Astrocyte of the hippocampus (primary cell): ENCODE data around the gene STK33.
A peak's percentile ranks its signal among the peaks of the same experiment; 100 is the strongest.
"Not testable (repeated sequence)": the region's sequence is repeated elsewhere in the genome, so short reads cannot be mapped to it uniquely, and the experiment has no call there.

Source experiments
- DNase-seq: peaks from one replicate; pipeline ENCODE4 v3.0.0; 2011; ENCODE audit warnings: low read depth, low spot score

The STK33 gene

DNA sequence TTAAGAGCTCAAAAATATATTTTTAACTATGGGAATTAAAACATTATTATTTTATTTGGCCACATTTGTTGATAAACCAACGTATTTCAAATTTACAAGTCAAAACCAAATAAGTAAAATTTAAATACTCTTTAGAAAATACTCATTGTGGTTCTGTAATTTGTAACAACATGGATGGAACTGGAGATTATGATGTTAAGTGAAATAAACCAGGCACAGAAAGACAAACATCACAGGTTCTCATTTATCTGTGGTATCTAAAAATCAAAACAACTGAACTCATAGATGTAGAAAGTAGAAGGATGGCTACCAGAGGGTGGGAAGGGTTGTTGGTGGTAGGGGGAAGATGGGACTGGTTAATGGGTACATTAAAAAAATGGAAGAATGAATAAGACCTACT, 50.8 kb downstream of the STK33 start:
- DNase-seq, result no peak

DNA sequence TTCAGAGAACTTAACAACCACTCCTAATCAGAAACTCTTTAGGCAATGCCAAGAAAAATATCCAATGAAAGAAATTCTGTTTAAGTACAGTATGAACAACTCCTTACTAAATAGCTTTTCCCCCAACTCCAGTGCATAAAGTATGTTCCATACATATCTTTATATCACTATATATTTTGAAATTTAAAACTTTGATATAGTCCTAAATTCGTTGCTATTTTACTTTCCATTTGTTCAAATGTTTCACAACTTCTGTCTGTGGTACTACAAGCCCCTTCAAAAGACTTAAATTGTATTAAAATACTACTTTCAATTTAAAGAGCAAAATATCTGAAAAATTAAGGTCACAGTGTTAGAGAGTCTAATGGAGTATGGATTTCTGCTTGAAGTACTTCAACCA, 52.6 kb downstream of the STK33 start:
- DNase-seq, result no peak

GRCh38 chr11:8533332-8533731, 60.7 kb downstream of the STK33 start:
- DNase-seq, result no peak

DNA sequence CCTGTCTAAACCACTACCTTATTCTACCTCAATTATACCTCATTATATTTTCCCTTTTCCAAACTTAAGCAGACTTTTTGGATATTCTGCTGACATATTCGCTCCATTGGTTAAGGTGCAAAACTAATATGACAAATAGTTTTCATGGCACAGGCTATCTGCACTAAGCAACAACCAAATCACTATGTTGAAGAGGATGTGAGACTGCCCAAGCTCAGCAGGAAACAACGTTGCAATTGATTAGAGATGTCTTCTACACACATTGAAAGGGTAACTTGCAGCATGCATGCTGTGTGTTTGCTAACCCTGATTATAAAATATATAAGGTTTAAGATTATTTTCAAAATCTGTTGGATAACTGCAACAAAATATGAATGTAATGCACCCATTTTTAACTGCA, 61.6 kb downstream of the STK33 start:
- no peak for DNase-seq

DNA sequence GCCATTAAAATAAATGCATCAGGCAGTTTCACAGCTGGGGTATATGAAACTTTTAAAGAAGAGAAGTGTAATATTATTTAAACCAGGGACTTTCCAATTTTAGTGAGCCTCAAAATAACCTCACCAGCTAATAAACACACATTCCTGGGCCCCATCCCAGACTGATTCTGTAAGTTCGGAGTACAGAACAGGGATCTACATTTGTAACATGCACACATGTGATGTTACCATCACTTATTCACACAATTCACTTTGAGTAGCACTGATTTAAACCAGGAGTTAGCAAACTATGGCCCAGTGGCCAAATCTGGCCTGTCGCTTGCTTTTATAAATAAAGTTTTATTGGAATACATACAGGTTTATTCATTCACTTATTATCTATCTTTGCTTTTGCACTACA, 62.0 kb downstream of the STK33 start:
- no peak for DNase-seq

DNA sequence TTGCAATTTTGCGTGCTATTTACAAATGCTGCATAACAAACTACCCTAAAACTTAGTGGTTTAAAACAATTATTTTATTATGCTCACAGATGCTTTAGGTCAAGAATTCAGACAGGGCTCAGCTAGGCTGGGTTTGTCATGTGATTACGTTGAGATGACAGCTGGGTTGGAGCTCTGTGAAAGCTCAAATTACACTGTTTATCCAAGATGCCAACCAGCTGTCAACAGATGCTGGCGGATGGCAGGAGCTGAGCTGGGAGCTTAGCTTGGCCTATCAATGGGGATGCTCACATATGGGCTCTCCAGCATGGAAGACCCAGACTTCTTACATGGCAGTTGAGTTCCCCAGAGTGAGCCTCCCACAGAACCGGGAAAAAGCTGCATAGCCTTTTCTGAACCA, 62.7 kb downstream of the STK33 start:
- no peak for DNase-seq

- DNase-seq, result peak; percentile 20
These were observed 66.1 kb downstream of the STK33 start for GRCh38 chr11:8527939-8528338.

GRCh38 chr11:8523396-8523795, 70.6 kb downstream of the STK33 start:
- no peak for DNase-seq

DNA sequence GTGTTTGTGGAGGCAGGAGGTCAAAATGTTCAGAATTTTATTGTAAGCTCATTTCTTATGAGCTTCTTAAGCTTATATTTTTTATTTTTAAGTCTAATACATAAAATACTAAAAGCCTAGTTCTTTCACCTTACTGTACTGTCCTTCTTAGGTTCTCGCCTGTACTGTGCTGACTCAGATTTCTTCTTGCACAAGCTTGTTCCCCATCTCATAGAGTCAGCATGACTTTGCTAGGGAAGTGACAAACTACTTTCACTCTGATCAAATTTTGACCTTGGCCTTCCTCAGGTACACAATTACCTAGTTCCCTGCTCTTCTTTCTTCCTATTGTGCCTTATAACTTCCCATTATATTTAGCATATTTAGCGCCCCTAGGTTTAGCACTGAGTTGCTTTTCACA, 81.5 kb downstream of the STK33 start:
- no peak for DNase-seq

DNA sequence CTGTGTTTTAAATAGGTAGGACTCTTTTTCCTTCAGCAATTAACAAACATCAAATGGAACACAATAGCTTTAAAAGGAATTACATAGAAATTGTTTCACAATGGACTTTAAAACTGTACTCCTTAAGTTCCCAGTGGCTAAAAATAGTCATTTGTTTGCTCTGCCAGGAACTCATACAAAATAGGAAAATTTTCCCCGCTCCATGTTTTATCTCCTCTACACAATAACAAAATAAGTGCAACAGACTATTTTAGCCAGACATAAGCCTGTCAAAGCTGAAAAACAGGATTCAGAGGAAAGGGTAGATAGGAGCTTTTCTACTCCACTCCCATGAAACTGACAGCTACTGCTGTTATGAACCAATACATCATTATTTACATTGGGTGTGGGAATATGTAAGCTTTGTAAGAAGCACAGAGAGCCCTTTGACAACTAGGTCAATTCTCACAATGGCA, 90.1 kb downstream of the STK33 start:
- DNase-seq, result no peak

GRCh38 chr11:8501836-8502235, 92.2 kb downstream of the STK33 start:
- peak; percentile 6 for DNase-seq

GRCh38 chr11:8488395-8488794, 105.6 kb downstream of the STK33 start:
- DNase-seq, result no peak

- no peak for DNase-seq
These were observed 106.8 kb downstream of the STK33 start for GRCh38 chr11:8487261-8487660.

DNA sequence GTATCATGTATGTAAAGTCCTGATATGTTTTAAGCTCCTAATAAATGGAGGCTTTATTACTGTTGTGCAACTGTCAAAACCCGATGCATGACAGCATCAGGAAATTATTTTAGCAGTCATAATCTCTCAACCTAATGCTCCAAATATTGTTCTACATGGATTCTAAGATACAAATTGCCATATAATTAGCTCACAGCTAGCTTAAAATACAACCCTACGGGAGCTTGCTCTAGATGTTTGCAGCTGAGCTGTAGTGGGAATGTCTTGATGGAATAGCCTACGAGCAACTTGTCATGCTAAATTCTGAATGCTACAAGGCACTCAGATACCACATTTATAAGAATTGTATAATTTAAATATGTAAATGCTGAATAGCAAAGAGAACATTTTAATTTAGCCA, 109.8 kb downstream of the STK33 start:
- no peak for DNase-seq

DNA sequence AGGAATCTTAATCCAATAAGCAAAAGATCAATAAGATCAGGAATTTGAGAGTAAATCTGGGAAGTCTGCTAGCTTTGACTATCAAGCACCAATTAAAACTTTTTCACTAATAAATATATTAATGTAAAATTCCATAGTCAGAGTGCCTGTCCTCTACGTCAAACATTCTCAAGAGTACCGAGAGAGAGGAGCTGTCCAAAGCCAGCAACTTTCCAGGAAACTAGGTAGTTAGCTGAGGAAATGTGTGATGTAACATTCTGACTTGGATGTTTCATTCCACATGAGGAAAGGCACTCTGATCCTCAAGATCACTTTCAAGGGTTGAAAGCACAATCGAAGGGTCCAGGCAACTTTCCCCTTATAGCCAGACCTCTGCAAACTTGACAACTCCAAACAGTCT, 113.2 kb downstream of the STK33 start:
- DNase-seq, result no peak

GRCh38 chr11:8477680-8478079, 116.3 kb downstream of the STK33 start:
- no peak for DNase-seq

- DNase-seq, result no peak
These were observed 116.9 kb downstream of the STK33 start for GRCh38 chr11:8477151-8477550.

DNA sequence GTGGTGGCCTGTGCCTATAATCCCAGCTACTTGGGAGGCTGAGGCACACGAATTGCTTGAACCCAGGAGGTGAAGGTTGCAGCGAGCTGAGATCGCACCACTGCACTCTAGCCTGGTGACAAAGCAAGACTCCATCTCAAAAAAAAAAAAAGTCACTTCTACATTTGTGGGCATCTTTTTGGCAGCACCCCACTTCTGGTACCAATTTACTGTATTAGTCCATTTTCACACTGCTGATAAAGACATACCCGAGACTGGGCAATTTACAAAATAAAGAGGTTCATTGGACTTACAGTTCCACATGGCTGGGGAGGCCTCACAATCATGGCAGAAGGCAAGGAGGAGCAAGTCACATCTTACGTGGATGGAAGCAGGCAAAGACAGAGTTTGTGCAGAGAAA, 126.2 kb downstream of the STK33 start:
- not testable (repeated sequence) for DNase-seq

DNA sequence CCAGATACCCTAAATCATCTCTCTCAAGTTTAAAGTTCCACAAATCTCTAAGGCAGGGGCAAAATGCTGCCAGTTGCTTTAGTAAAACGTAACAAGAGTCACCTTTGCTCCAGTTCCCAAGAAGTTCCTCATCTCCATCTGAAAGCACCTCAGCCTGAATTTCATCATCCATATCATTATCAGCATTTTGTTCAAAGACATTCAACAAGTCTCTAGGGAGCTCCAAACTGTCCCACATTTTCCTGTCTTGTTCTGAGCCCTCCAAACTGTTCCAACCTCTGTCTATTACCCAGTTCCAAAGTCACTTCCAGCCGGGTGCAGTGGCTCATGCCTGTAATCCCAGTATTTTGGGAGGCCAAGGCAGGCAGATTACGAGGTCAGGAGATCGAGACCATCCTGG, 126.7 kb downstream of the STK33 start:
- DNase-seq, result not testable (repeated sequence)

GRCh38 chr11:8466884-8467283, 127.1 kb downstream of the STK33 start:
- not testable (repeated sequence) for DNase-seq

- DNase-seq, result no peak
These were observed 134.2 kb downstream of the STK33 start for GRCh38 chr11:8459711-8460399.

DNA sequence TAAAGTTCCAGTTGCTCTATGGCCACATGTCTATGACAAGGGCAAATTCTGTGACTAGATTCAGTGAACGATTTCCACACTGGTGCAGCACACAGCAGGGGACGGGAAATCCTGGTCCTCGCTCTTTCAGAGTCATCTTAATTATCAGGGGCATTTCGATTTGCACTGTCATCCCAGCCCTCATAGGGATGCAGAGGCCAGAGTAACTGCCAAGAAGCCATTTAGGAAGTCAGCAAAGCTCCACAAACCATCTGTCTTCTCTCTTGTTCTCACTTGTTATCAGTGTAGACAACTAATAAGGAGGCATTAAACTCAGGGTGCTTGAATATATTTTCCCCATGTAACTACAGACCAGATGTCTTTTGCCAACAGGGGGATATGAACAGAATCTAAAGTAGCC, 151.7 kb downstream of the STK33 start:
- DNase-seq, result no peak

DNA sequence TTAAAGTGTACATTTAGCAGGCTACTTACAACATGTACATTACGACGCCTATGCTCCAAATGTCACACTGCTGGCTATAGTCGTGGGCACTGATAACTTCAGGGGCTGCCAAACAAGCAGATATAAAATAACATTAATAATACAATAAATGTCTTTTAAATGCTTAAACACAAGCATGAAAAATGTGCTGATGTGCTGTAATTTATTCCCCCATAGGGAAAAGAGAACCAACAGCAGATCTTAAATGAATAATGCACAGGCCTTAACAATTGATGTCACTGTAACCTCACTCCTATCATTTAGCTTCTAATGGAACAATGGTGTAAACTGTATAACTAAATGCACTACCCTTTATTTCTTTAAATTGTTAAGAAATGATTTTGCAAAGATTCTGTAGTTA, 153.4 kb downstream of the STK33 start:
- DNase-seq, result no peak

DNA sequence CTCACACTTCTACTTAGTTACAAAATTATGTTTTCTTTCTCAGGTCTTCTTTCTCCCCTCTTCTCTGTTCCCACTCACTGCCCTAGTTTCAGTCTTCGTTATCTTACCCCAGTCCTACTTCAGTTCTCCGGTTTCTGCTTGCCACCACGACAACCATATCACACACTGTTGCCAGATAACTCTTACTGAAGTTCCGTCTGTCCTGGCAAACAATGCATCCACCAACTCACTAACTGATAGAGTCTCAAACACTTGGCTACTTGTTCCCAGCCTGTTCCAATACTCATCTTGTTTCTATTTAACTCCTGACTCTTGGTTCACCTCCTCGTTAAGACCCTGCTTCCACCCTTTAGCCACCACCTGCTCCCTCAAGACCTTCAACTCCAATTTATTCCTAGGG, 164.5 kb downstream of the STK33 start:
- DNase-seq, result no peak
